Smooth muscle cell of the brain vasculature (primary cell): ENCODE results near the gene CNPY4.

Source experiments
- DNase-seq: peaks from one replicate; pipeline ENCODE4 v3.0.0-alpha.2; 2012; ENCODE audit warnings: low read depth, low spot score

The CNPY4 gene

DNA sequence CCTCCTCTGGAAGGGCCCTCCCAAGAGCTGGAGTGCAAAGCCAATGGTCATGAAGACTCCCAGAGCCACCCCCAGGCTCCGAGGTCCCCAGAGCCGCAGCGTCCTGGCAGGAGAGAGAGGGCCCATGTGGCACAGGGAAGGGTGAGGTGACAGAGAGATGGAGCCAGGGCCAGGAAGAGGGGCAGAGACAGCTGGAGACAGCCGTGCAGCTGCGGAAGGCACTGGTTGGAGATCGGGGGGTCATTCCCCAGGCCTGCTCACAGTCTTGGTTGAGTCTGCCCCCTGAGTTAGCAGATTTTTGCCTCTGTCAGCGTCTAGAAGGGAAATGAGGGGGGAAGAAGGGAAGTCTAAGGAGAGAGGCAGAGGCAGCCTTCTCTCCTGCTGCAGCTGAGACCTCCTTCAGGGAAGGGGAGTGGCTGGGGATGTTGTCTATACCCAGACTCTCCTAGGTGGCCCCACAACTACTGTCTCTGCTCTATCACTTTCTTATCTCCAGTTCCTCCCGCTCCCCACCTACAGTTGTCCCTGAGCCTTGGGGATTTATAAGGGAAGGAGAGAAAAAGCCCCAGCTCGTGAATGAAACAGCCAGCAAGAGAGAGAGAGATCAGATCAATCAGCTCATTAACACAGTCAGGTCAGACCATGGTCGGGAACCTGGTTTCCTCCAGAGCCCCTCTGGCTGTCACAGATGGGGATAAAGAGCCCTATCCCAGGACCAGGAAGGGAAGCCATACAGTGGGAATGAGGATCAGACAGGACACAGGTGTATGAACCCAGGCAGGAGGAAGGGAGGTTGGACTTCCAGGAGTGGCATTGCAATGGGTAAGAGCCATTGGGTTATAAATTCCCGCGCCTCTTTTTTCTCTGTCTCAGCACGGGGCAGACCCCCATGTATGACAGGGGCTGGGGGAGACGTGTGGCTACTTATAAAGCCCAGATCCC is 47.8 kb downstream of the CNPY4 start:
- no peak for DNase-seq

GRCh38 chr7:100167912-100168323 is 48.5 kb downstream of the CNPY4 start:
- no peak for DNase-seq

GRCh38 chr7:100169147-100169850 is 49.9 kb downstream of the CNPY4 start:
- DNase-seq, result no peak

DNA sequence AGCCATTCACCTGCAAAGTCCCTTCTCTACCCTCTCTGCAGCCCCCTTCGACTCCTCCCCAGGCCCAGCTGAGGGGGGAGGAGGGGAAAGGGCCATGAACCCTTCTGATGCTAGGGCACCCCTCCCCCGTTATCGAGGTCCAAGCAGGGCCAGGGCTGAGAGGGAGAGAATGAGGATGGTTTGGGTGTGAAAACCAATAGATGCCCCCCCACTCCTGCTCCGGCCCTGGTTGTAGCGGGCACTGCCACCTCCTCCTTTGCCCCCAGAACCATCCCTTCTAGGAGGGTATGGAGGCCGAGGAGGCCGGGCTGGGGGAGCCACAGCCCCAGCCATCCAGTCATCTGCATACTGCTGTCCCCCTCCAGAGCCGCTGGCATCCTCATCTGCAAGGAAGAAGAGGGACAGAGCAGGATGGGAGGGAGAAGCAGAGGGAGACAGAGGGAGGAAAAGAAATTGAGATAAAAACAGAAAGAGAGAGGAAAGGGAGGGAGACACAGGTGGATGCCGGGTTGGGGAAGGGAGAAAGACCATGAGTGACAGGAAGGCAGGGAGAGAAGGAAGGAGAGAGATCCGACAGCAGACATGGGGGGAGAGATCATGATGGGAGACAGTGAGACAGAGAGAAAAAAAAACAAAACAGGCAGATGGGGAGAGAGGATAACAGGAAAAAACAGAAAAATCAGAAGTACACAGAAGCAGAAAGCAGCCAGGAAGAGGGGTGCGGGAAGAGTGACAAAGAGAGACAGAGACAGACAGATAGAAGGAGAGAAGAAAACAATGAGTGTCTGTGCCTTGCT is 50.9 kb downstream of the CNPY4 start:
- no peak for DNase-seq

GRCh38 chr7:100171087-100171681 is 51.8 kb downstream of the CNPY4 start:
- DNase-seq, result no peak

- DNase-seq, result no peak
Measured at GRCh38 chr7:100171840-100172239, 52.4 kb downstream of the CNPY4 start.

GRCh38 chr7:100173806-100174495 is 54.5 kb downstream of the CNPY4 start:
- no peak for DNase-seq

- DNase-seq, result no peak
Measured at GRCh38 chr7:100174582-100174981, 55.1 kb downstream of the CNPY4 start.
